Stimulated activated CD4-positive, alpha-beta T cell treated with anti-CD3 and anti-CD28 coated beads, Interleukin-4, amount 100 ng/mL, for 24 hours (primary cell): Measurements from ENCODE around the gene PRDX5.
A peak's percentile ranks its signal among the peaks of the same experiment; 100 is the strongest.

Source experiments
- DNase-seq: peaks from one replicate; pipeline ENCODE4 v3.0.0-alpha.2; 2020

Gene PRDX5

DNA sequence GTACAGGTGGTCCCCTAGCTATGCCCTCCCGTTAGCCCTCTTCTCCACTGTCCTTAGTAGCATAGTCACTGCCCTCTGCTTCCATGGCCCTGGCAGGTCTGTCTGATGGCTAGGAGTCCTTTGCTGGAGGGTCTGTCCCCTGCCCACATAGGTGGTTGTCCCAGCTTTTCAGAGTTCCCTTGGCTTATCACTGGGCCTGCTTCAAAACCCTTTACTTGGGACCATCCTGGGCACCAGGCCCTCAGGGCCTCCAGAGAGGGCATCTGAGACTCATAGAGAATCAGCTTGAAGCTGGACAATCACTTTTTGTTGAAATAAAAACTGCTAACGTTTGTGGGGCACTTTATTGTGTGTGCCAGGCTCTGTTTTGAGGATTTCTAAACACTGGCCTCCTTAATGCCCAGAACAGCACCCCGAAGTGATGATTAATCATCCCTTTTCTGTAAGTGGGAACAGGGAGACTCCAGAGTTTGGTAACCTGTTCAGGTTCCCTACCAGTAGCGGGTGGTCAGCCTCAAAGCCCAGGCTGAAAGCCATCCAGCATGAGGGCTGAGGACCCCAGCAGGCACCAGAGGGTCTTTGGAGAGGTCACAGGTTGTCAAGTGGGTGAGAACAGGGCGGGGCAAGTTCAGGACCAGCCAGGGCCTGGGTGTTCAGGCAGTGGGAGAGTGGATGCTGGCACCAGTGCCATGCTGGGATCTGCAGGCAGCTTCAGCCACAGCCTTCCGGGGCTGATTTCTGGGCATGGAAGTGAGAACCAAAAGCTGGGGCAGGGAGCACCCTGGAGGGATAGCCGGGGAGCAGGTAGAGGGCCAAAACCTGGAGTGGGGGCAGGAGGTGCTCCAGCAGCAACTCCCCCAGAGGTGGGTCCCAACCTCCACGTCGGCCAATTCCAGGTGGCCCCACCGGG, 27.3 kb upstream of the PRDX5 start:
- no peak for DNase-seq

DNA sequence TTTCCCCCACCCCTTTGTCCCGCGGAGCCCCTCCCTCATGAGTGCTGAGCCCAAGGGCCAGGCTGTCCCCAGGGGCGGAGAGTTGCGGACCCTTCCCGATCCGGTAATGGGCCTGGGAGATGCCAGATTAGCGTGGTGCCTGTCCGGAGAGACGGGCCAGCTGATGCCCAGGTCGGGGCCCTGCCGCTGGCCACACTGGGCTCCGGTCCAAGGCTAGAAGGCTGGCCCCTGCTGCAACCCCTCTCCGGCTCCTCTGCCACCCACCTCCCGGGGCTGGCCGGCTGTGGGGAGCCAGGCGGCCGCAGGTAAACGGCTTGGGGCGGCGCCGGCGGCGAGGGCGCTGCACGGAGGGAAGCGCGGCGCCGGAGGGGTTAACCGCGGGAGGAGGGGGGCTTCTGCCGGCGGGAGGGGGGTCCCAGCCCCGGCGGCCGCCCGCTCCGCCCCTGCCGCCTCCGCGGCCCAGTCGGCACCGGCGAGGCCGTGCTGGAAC, 26.6 kb upstream of the PRDX5 start, which contains the start of gene KCNK4:
Gene KCNK4 (plus strand): TSS at position 41 of the 490 bp plus-strand sequence. CDS start 1,717 bp downstream, outside the sequence.
- no peak for DNase-seq

DNA sequence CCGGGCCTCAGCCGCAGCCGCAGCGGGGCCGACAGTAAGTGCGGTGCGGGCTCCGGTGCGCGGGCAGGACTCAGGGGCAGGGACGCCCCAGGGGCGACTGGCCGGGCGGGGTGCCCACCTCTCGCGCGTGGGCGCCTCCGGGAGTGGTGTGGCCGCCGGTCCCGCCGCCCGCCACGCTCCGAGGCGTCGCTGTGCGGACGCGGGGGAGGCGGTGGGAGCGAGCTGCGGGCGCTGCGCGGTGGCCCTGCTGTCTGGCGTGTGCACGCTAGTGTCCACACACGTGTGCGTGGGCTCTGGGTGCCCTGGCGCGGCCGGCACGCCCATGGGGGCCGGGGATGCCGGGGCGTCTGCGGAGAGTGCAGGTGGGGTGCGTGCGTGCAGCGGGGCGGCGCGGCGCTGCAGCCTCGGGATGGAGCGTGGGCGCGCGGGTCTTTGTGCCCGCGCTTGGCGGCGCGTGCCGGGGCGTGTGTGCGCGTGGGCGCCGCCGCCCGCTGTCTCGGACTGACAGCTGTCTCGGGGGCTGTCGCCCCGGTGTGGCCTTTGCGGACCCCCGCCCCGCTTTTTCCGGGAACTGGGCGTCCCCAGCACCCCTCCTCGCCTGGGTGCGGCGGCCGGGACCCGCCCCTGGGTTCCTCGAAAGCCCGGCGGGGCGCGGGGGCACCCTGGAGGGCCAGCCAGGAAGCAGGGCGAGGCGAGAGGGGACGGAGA, 26.0 kb upstream of the PRDX5 start:
- no peak for DNase-seq

- no peak for DNase-seq
Observed at GRCh38 chr11:64292460-64293254, 25.3 kb upstream of the PRDX5 start.

DNA sequence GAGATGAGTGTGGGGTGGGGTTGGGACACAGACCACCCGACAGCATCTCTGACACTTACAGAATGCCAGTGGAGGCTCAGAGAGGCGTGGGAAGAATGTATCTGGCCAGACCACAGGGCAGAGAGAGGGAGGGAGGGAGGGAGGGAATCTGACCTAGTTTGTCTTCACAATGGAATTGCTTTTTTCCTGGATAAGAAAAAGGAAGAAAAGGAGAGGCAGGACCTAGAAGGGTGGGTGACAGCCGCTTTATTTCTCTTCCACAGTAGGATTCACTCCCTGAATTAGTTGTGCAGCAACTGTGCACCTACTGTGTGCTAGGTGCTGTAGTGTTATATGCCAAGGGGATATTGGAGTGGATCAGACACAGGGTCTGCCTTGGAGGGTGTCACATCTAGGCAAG, 23.1 kb upstream of the PRDX5 start:
- no peak for DNase-seq

- no peak for DNase-seq
Observed at GRCh38 chr11:64295760-64296159, 22.2 kb upstream of the PRDX5 start.

- no peak for DNase-seq
Observed at GRCh38 chr11:64296236-64296635, 21.7 kb upstream of the PRDX5 start.

- no peak for DNase-seq
Observed at GRCh38 chr11:64296830-64297698, 20.9 kb upstream of the PRDX5 start.

DNA sequence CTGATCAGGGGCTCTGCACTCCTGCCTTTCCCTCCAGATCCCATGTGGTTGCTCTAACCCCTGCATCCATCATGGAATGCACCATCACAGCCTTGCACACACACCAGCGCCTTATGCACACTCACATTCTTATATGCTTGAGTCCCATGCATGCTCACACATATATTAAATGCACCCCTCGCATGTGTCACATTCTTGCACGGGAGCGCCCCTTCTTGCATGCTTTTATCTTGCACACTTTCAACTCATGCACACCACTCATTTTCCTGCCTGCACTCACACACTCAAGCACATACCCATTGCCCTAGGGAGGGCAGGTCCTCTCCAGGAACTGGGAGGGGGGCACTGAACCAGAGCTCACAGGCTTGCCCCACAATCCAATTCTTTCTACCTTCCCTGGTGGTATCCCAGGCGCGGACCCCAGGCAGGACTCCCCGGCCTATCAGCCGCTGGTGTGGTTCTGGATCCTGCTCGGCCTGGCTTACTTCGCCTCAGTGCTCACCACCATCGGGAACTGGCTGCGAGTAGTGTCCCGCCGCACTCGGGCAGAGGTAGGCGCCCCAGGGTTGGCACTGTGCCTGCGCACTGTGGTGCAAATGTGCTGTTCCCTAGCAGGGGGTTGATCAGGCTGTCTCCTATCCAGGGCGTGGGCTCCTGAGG, 20.1 kb upstream of the PRDX5 start:
- no peak for DNase-seq

- DNase-seq, result no peak
Observed at GRCh38 chr11:64298966-64299846, 18.7 kb upstream of the PRDX5 start.

DNA sequence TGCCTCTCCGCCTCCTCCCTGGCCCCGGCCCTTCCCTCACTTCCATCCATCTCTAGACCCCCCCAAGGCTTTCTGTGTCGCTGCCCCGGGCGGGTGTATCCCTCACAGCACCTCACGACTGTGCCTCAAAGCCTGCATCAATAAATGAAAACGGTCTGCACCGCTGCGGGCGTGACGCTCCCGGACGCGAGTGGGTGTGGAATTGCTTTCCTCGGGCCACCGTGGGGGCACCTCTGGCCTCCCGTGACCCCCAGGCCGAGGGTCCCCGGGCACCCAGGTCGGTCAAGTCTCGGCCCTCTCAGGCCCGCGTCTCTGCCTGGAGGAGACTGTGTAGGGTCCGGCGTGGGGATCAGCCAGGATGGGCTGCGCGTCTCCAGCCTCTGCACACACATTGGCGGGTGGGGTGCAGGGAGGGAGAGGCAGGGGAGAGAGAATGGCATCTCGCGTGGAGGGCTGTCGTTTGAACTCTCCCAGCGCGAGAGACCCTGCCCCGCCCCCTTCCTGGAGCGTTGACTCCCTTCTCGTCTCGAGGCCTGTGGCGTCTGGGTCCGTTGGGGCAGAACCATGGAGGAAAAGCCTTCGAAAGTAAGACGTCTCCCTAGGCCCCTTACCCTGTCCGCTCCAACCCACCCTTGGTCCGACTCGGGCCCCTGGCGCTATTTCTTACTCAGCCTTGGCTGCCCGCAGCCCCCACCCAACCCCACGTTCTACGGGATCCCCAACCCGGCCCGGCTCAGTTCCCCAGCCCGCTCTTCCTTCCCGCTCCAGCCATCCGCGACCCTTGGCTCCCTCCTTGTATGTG, 17.9 kb upstream of the PRDX5 start, which contains the start of gene CATSPERZ:
Gene CATSPERZ (plus strand): TSS at position 512 of the 802 bp plus-strand sequence. CDS start 53 bp downstream, at position 565.
- DNase-seq, result no peak

DNA sequence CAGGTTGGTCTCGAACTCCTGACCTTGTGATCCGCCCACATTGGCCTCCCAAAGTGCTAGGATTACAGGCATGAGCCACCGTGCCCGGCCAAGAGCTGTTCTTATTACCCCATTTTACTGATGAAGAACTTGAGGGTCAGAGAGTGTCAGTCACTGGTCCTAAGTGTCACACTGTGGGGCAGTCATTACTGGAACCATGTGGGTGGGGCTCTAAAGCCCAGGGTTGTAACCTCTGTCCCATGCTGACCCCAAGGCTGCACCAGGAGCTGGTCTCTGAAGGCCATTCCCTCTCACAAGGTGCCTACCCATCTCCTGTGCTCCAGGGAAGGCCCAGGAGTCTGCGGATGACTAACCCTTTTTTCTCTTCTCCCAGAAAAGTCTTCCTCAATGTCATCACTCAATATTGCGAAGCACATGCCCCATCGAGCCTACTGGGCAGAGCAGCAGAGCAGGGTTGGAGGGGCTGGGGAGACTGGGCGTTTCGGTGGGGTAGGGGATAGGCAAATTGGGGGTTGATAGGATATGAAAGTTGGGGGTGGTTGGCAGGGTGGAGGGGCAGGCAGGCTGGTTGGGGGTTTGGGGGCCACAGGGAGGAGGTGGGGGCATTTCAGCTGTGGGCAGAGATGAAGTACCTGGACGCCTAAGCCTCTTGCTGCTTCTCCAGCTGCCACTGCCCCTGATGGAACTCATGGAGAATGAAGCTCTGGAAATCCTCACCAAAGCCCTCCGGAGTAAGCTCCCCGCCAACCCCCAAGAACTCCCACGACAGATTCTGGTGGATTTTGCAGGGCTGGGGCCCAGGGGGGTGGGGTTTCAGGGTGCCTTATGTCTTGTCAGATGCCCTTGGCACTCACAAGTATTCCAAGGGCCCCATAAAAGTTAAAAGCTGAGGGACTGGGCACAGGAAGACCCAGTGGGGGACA, 14.6 kb upstream of the PRDX5 start:
- no peak for DNase-seq

- DNase-seq, result no peak
Observed at GRCh38 chr11:64304032-64304315, 13.9 kb upstream of the PRDX5 start.

DNA sequence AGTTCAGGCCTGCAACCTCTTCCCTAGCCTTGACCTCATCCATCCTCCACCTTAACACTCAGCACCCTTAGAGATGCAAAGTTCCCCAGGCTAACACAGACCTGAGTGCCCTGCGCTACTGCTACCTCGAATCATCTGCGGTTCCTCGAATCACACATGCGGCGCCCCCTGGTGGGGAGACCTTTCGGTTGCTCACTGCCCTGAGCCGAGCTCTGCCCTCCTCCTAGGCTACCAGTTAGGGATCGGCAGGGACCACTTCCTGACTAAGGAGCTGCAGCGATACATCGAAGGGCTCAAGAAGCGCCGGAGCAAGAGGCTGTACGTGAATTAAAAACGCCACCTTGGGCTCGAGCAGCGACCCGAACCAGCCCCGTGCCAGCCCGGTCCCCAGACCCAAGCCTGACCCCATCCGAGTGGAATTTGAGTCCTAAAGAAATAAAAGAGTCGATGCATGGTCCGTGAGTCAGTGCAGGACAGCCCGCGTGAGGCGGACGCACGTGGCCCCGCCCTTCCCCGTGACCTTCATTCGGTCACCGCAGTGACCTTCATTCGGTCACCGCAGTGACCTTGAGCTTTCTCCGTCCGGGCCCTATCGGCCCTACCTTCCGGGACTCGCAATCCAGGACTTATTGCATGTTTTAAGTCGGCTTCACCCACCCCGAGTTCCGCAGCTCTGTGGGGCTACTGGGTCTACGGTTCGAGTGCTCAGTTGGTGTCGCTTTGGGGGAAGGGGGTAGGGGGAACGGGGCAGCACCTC, 13.4 kb upstream of the PRDX5 start:
- peak; percentile 95 for DNase-seq

- peak; percentile 100 for DNase-seq
Observed at GRCh38 chr11:64305075-64305690, 12.7 kb upstream of the PRDX5 start, which contains the start of gene ESRRA. Gene ESRRA, plus strand, starts transcription at chr11:64305524. Its CDS starts 1,656 bp downstream, at chr11:64307180.

- DNase-seq, result peak; percentile 73
Observed at GRCh38 chr11:64305691-64306562, 12.0 kb upstream of the PRDX5 start.
